B cell (primary cell): ENCODE data around the gene RIBC2.

Experiments used
- CTCF ChIP-seq: fragments of 200-600 bp; IDR thresholded peaks from one replicate; pipeline ENCODE4 v1.8.0; 2022; ENCODE audit warnings: antibody characterized with exemption, mild to moderate bottlenecking
- EZH2 ChIP-seq: IDR thresholded peaks from 2 replicates; pipeline ENCODE4 v1.6.1; 2012; ENCODE audit warnings: borderline replicate concordance, low read depth, mild to moderate bottlenecking, moderate library complexity, low read length; ENCODE audit not compliant: insufficient read depth, poor library complexity, severe bottlenecking

GRCh38 chr22:45435544-45436139 is 22.1 kb downstream of the RIBC2 start:
- peak; percentile 99 for TF ChIP-seq CTCF
- no peak for TF ChIP-seq EZH2
